Activated CD8-positive, alpha-beta memory T cell treated with anti-CD3 and anti-CD28 coated beads, Interleukin-2, amount 50 U/mL, for 24 hours (primary cell): ENCODE results near the gene PLXNA2.

Experiments
- DNase-seq: peaks from one replicate; pipeline ENCODE4 v3.0.0-alpha.2; 2020; ENCODE audit errors: extremely low read depth

The PLXNA2 gene

GRCh38 chr1:208068407-208068806, 175.8 kb downstream of the PLXNA2 start:
- DNase-seq = no peak

GRCh38 chr1:208066583-208066982, 177.6 kb downstream of the PLXNA2 start:
- DNase-seq = no peak

- no peak for DNase-seq
Observed at GRCh38 chr1:208065862-208066261, 178.3 kb downstream of the PLXNA2 start.

- no peak for DNase-seq
Observed at GRCh38 chr1:208061632-208062031, 182.6 kb downstream of the PLXNA2 start.

GRCh38 chr1:208061118-208061517, 183.1 kb downstream of the PLXNA2 start:
- DNase-seq = no peak

GRCh38 chr1:208060215-208060869, 183.8 kb downstream of the PLXNA2 start:
- DNase-seq = no peak

- DNase-seq = no peak
Observed at GRCh38 chr1:208059409-208060001, 184.7 kb downstream of the PLXNA2 start.

GRCh38 chr1:208058756-208059155, 185.4 kb downstream of the PLXNA2 start:
- DNase-seq = no peak

- DNase-seq = no peak
Observed at GRCh38 chr1:208058267-208058666, 185.9 kb downstream of the PLXNA2 start.

GRCh38 chr1:208057056-208057455, 187.1 kb downstream of the PLXNA2 start:
- no peak for DNase-seq

GRCh38 chr1:208055535-208055934, 188.6 kb downstream of the PLXNA2 start:
- no peak for DNase-seq

GRCh38 chr1:208054911-208055379, 189.2 kb downstream of the PLXNA2 start:
- DNase-seq = no peak

GRCh38 chr1:208054485-208054884, 189.7 kb downstream of the PLXNA2 start:
- DNase-seq = no peak

- no peak for DNase-seq
Observed at GRCh38 chr1:208053661-208054060, 190.5 kb downstream of the PLXNA2 start.

- DNase-seq = no peak
Observed at GRCh38 chr1:208052926-208053407, 191.2 kb downstream of the PLXNA2 start.

- no peak for DNase-seq
Observed at GRCh38 chr1:208052135-208052534, 192.0 kb downstream of the PLXNA2 start.

GRCh38 chr1:208051651-208052050, 192.5 kb downstream of the PLXNA2 start:
- no peak for DNase-seq

GRCh38 chr1:208048904-208049303, 195.3 kb downstream of the PLXNA2 start:
- no peak for DNase-seq

- DNase-seq = no peak
Observed at GRCh38 chr1:208047975-208048374, 196.2 kb downstream of the PLXNA2 start.

GRCh38 chr1:208047476-208047934, 196.7 kb downstream of the PLXNA2 start:
- no peak for DNase-seq

- DNase-seq = no peak
Observed at GRCh38 chr1:208045463-208046260, 198.5 kb downstream of the PLXNA2 start.
